ENCODE measurements around the gene NAMPT. TPM values are rescaled to one million over a fixed set of nuclear protein-coding genes. Genes with fewer than 3 reads are reported as not detected.

The NAMPT gene
- total RNA-seq, 1 experiment from 2014 or later, result 66.0 TPM

GRCh38 chr7:106238830-106239229, 46.0 kb downstream of the NAMPT start:
- TF ChIP-seq CTCF (conservative IDR thresholded peaks at IDR 0.05; ENCODE audit: low read depth, low read length) (no peak), EZH2 (IDR thresholded peaks at IDR 0.05; ENCODE audit: low read length, unreplicated experiment) (no peak), EZH2phosphoT487 (IDR thresholded peaks at IDR 0.05; ENCODE audit: borderline replicate concordance, low read length) (no peak)
- ATAC-seq, result peak; percentile 3; the same call in 1 of the 2 replicates
- H3K4me2 ChIP-seq (ENCODE audit: low read length), result no peak overlapping the region; the same call in 1 of the 2 replicates
- ChIA-PET CTCF (no interaction called here), POLR2A (ENCODE audit: unreplicated experiment) (interaction anchor here (0.5 to 0.6 kb wide), 2 partner anchors 46 to 584 kb away, joined by 3 to 4 read pairs; partner anchors contain the start of gene NAMPT)
- intact Hi-C loops (cut with micrococcal nuclease), result no loop called here
- no peaks in the 10 kb centered on the region for H3K9me3 ChIP-seq (ENCODE audit: low read length)
- H3K9me2 ChIP-seq (replicated peaks; ENCODE audit: low read length), result no peaks in the 10 kb centered on the region
- peak; percentile 5 for DNase-seq
- H3K79me2 ChIP-seq (ENCODE audit: low read length), result no peaks in the 10 kb centered on the region
- H3K27ac ChIP-seq (ENCODE audit: low read length), result no peak overlapping the region
- BruUV-seq (replicated peaks), result no TSS peak
- H3K27me3 ChIP-seq (ENCODE audit: low read length), result no peaks in the 10 kb centered on the region
- no peaks in the 10 kb centered on the region for H4K20me1 ChIP-seq (ENCODE audit: low read length)
- no peak overlapping the region for H3K9ac ChIP-seq (ENCODE audit: low read length)
- no peak overlapping the region for H3K4me3 ChIP-seq (ENCODE audit: low read length)
- H3K4me1 ChIP-seq (ENCODE audit: insufficient read depth, low read length), result peaks cover 12% of the 10 kb centered on the region
- no peaks in the 10 kb centered on the region for H3K36me3 ChIP-seq (ENCODE audit: low read depth, low read length)
- H3F3A ChIP-seq (ENCODE audit: low read length, unreplicated experiment), result no peaks in the 10 kb centered on the region
- H2AFZ ChIP-seq (ENCODE audit: low read length), result no peak overlapping the region

- H3K9ac ChIP-seq (ENCODE audit: low read length), result no peak overlapping the region
- ATAC-seq, result no peak
- H3K27me3 ChIP-seq (ENCODE audit: low read length), result no peaks in the 10 kb centered on the region
- no peaks in the 10 kb centered on the region for H3F3A ChIP-seq (ENCODE audit: low read length, unreplicated experiment)
- ChIA-PET CTCF (no interaction called here), POLR2A (ENCODE audit: unreplicated experiment) (no interaction called here)
- DNase-seq, result no peak
- H3K4me1 ChIP-seq (ENCODE audit: insufficient read depth, low read length), result peaks cover 12% of the 10 kb centered on the region
- no TSS peak for BruUV-seq (replicated peaks)
- no peak overlapping the region for H3K4me3 ChIP-seq (ENCODE audit: low read length)
- no peak for TF ChIP-seq EZH2 (IDR thresholded peaks at IDR 0.05; ENCODE audit: low read length, unreplicated experiment)
- no peak for TF ChIP-seq EZH2phosphoT487 (IDR thresholded peaks at IDR 0.05; ENCODE audit: borderline replicate concordance, low read length)
- no peak for TF ChIP-seq CTCF (conservative IDR thresholded peaks at IDR 0.05; ENCODE audit: low read depth, low read length)
- no peaks in the 10 kb centered on the region for H3K36me3 ChIP-seq (ENCODE audit: low read depth, low read length)
- intact Hi-C loops (cut with micrococcal nuclease), result no loop called here
- H3K9me2 ChIP-seq (replicated peaks; ENCODE audit: low read length), result no peaks in the 10 kb centered on the region
- no peak overlapping the region for H2AFZ ChIP-seq (ENCODE audit: low read length)
- H3K4me2 ChIP-seq (ENCODE audit: low read length), result no peak overlapping the region
- H3K27ac ChIP-seq (ENCODE audit: low read length), result no peak overlapping the region
- no peaks in the 10 kb centered on the region for H3K79me2 ChIP-seq (ENCODE audit: low read length)
- no peaks in the 10 kb centered on the region for H3K9me3 ChIP-seq (ENCODE audit: low read length)
- H4K20me1 ChIP-seq (ENCODE audit: low read length), result no peaks in the 10 kb centered on the region
Observed at GRCh38 chr7:106236065-106236464, 48.7 kb downstream of the NAMPT start.

- CTCF ChIA-PET, result no interaction called here
Observed at GRCh38 chr7:106234425-106234824, 50.4 kb downstream of the NAMPT start.

More at GRCh38 chr7:106234425-106234824, 50.4 kb downstream of the NAMPT start:
- DNase-seq (no peak), ATAC-seq (no peak)
- Histone ChIP-seq H3K9me3 (ENCODE audit: low read length) (no peaks in the 10 kb centered on the region), H4K20me1 (ENCODE audit: low read length) (no peaks in the 10 kb centered on the region), H3K4me2 (ENCODE audit: low read length) (no peak overlapping the region), H3F3A (ENCODE audit: low read length, unreplicated experiment) (no peaks in the 10 kb centered on the region), H3K9me2 (replicated peaks; ENCODE audit: low read length) (no peaks in the 10 kb centered on the region), H3K4me1 (ENCODE audit: insufficient read depth, low read length) (peaks cover 9% of the 10 kb centered on the region), H3K36me3 (ENCODE audit: low read depth, low read length) (no peaks in the 10 kb centered on the region), H3K27ac (ENCODE audit: low read length) (no peak overlapping the region), H3K9ac (ENCODE audit: low read length) (no peak overlapping the region), H3K4me3 (ENCODE audit: low read length) (no peak overlapping the region), H2AFZ (ENCODE audit: low read length) (no peak overlapping the region), H3K79me2 (ENCODE audit: low read length) (no peaks in the 10 kb centered on the region), H3K27me3 (ENCODE audit: low read length) (no peaks in the 10 kb centered on the region)
- intact Hi-C loops (cut with micrococcal nuclease), result no loop called here
- POLR2A ChIA-PET (ENCODE audit: unreplicated experiment), result interaction anchor here (0.7 kb wide), 1 partner anchor 38 kb away, joined by 3 read pairs; no protein-coding TSS in a partner anchor
- no TSS peak for BruUV-seq (replicated peaks)
- TF ChIP-seq CTCF (conservative IDR thresholded peaks at IDR 0.05; ENCODE audit: low read depth, low read length) (no peak), EZH2 (IDR thresholded peaks at IDR 0.05; ENCODE audit: low read length, unreplicated experiment) (no peak), EZH2phosphoT487 (IDR thresholded peaks at IDR 0.05; ENCODE audit: borderline replicate concordance, low read length) (no peak)

Data from PC-3 (cell line).